IMR-90 (cell line): ENCODE results near the gene ACACA. TPM values are rescaled to one million over a fixed set of nuclear protein-coding genes. Genes with fewer than 3 reads are reported as not detected.

Experiments
- ATAC-seq: fragments of 200-7000 bp; cut with Tn5 transposase; 2 replicates; pipeline ENCODE4 v1.9.1; 2020; ENCODE audit warnings: low read depth, mild to moderate bottlenecking, moderate library complexity
- BruUV-seq: library from RNA; stranded (reverse); fragments of 400-500 nt; replicated peaks from 2 replicates; lab custom pipeline; 2021; lab: Mats Ljungman, UMichigan
- CTCF ChIA-PET: fragments of 300-600 bp; formaldehyde crosslinking; extraction: SDS; loops from one replicate; lab custom pipeline; 2021; ENCODE audit warnings: antibody characterized with exemption; lab: Yijun Ruan, JAX
- POLR2A ChIA-PET: fragments of 300-600 bp; sonication (Branson Sonifier 250); formaldehyde crosslinking; loops from one replicate; lab custom pipeline; 2022; ENCODE audit warnings: antibody characterized with exemption; ENCODE audit not compliant: unreplicated experiment; lab: Charles Lee
- DNase-seq: peaks from one replicate; pipeline ENCODE4 v3.0.0; 2013
- H2AFZ ChIP-seq: replicated peaks from 2 replicates; pipeline ENCODE3; 2013; ENCODE audit warnings: low read length, mild to moderate bottlenecking; ENCODE audit not compliant: poor library complexity
- H2AK5ac ChIP-seq: 2 replicates; pipeline ENCODE4 v1.6.1; 2013; ENCODE audit warnings: low read depth, low read length, inconsistent platforms
- H2AK9ac ChIP-seq: replicated peaks from 2 replicates; pipeline ENCODE3; 2013; ENCODE audit warnings: mild to moderate bottlenecking, low read depth, low read length, moderate library complexity; ENCODE audit not compliant: poor library complexity
- H2BK120ac ChIP-seq: 2 replicates; pipeline ENCODE4 v1.6.1; 2013; ENCODE audit warnings: low read depth, low read length, inconsistent platforms
- H2BK15ac ChIP-seq: 3 replicates; pipeline ENCODE4 v1.6.1; 2013; ENCODE audit warnings: low read depth, low read length, inconsistent platforms
- H2BK20ac ChIP-seq: 2 replicates; pipeline ENCODE4 v1.6.1; 2013; ENCODE audit warnings: low read depth, mild to moderate bottlenecking, inconsistent platforms, low read length, moderate library complexity
- H2BK5ac ChIP-seq: 2 replicates; pipeline ENCODE4 v1.6.1; 2013; ENCODE audit warnings: mild to moderate bottlenecking, low read depth, low read length, inconsistent platforms; ENCODE audit not compliant: poor library complexity, severe bottlenecking
- H3K14ac ChIP-seq: replicated peaks from 2 replicates; pipeline ENCODE4 v1.6.1; 2013; ENCODE audit warnings: low read depth, low read length, inconsistent platforms
- H3K18ac ChIP-seq: 2 replicates; pipeline ENCODE4 v1.6.1; 2013; ENCODE audit warnings: low read depth, low read length, control low read depth
- H3K23ac ChIP-seq: 2 replicates; pipeline ENCODE4 v1.6.1; 2013; ENCODE audit warnings: low read depth, low read length, inconsistent platforms
- H3K27ac ChIP-seq: 2 replicates; pipeline ENCODE4 v1.5.1; 2013; ENCODE audit warnings: mild to moderate bottlenecking, control low read depth, low read length; ENCODE audit not compliant: insufficient read depth
- H3K27me3 ChIP-seq: 2 replicates; pipeline ENCODE4 v1.6.1; 2013; ENCODE audit warnings: low read length; ENCODE audit not compliant: control insufficient read depth, insufficient read depth
- H3K36me3 ChIP-seq: 2 replicates; pipeline ENCODE4 v1.6.1; 2013; ENCODE audit warnings: low read length, mixed read lengths; ENCODE audit not compliant: control insufficient read depth, insufficient read depth
- H3K4ac ChIP-seq: 2 replicates; pipeline ENCODE4 v1.6.1; 2013; ENCODE audit warnings: low read depth, low read length, inconsistent platforms
- H3K4me1 ChIP-seq: 2 replicates; pipeline ENCODE4 v1.6.1; 2013; ENCODE audit warnings: low read length, mixed read lengths; ENCODE audit not compliant: control insufficient read depth, insufficient read depth
- H3K4me2 ChIP-seq: 2 replicates; pipeline ENCODE4 v1.6.1; 2013; ENCODE audit warnings: low read depth, mild to moderate bottlenecking, control low read depth, low read length, moderate library complexity
- H3K4me3 ChIP-seq: 2 replicates; pipeline ENCODE4 v1.5.1; 2013; ENCODE audit warnings: low read depth, mild to moderate bottlenecking, control low read depth, low read length, moderate library complexity; ENCODE audit not compliant: insufficient read depth
- H3K56ac ChIP-seq: 2 replicates; pipeline ENCODE4 v1.6.1; 2013; ENCODE audit warnings: low read length, inconsistent platforms; ENCODE audit not compliant: insufficient read depth; ENCODE audit errors: extremely low read depth
- H3K79me1 ChIP-seq, 2 experiments: 2 replicates each; pipeline ENCODE4 v1.6.1; 2013; ENCODE audit warnings: low read length in 2 of 2, inconsistent platforms in 1 of 2, low read depth in 1 of 2
- H3K9ac ChIP-seq: 2 replicates; pipeline ENCODE4 v1.6.1; 2013; ENCODE audit warnings: low read depth, low read length, control low read depth
- H3K9me1 ChIP-seq: 2 replicates; pipeline ENCODE4 v1.6.1; 2013; ENCODE audit warnings: low read length, inconsistent platforms; ENCODE audit not compliant: insufficient read depth
- H3K9me3 ChIP-seq: 2 replicates; pipeline ENCODE4 v1.6.1; 2013; ENCODE audit warnings: low read length; ENCODE audit not compliant: control insufficient read depth, insufficient read depth
- H4K20me1 ChIP-seq: 2 replicates; pipeline ENCODE4 v1.6.1; 2013; ENCODE audit warnings: low read length, inconsistent platforms; ENCODE audit not compliant: insufficient read depth
- H4K5ac ChIP-seq: 2 replicates; pipeline ENCODE4 v1.6.1; 2013; ENCODE audit warnings: mild to moderate bottlenecking, low read depth, low read length, control low read depth
- H4K8ac ChIP-seq, 2 experiments: 2 replicates each; pipeline ENCODE4 v1.6.1; 2013; ENCODE audit warnings: low read depth in 2 of 2, low read length in 2 of 2, control low read depth in 1 of 2, inconsistent platforms in 1 of 2
- H4K91ac ChIP-seq: 2 replicates; pipeline ENCODE4 v1.6.1; 2013; ENCODE audit warnings: low read depth, low read length, inconsistent platforms; ENCODE audit not compliant: insufficient read depth
- CEBPB ChIP-seq: IDR thresholded peaks from 2 replicates; pipeline ENCODE4 v1.6.1; 2012; ENCODE audit warnings: low read depth, low read length, improper control_type of control experiment
- MAFK ChIP-seq: IDR thresholded peaks from 2 replicates; pipeline ENCODE4 v1.6.1; 2012; ENCODE audit warnings: low read depth, low read length, improper control_type of control experiment
- POLR2A ChIP-seq: IDR thresholded peaks from 2 replicates; pipeline ENCODE4 v1.6.1; 2012; ENCODE audit warnings: mild to moderate bottlenecking, low read depth, low read length
- RAD21 ChIP-seq: IDR thresholded peaks from 2 replicates; pipeline ENCODE4 v1.6.1; 2012; ENCODE audit warnings: low read length, improper control_type of control experiment
- SMC3 ChIP-seq: fragments of 150-350 bp; IDR thresholded peaks from 2 replicates; pipeline ENCODE4 v1.6.1; 2016; ENCODE audit warnings: low read depth, mild to moderate bottlenecking, antibody characterized with exemption, low read length, moderate library complexity
- WGBS, 2 experiments: methylation state at CpG; one replicate each; pipeline versions ENCODE4 v1.1.5 to v1.1.7; 2013; ENCODE audit warnings: missing lambda C conversion rate in 2 of 2; ENCODE audit not compliant: insufficient read length in 1 of 2; ENCODE audit errors: extremely low coverage in 2 of 2; 5-methylcytosine and 5-hydroxymethylcytosine counted together
- dilution Hi-C: fragments of 300-500 bp; cut with HindIII; formaldehyde crosslinking; loops from one replicate; pipeline ENCODE4 v1.14.3; 2018; ENCODE audit warnings: low sequenced_read_pairs; ENCODE audit not compliant: unreplicated experiment
- in situ Hi-C: fragments of 300-500 bp; cut with MboI; formaldehyde crosslinking; loops from 3 replicates; pipeline ENCODE4 v1.14.3; 2019; ENCODE audit warnings: low sequenced_read_pairs, inconsistent platforms, mixed read lengths
- intact Hi-C: fragments of 100-400 bp; cut with micrococcal nuclease; formaldehyde crosslinking; loops from 2 replicates; pipeline ENCODE4 v1.10.0; 2022
- polyA plus RNA-seq, 3 experiments: library from polyadenylated mRNA; depleted of rRNA; stranded (reverse); fragments of >200 nt; gene quantifications; 2 replicates each; pipeline ENCODE4 v1.2.3, GENCODE V29; 2012; ENCODE audit warnings: low replicate concordance in 1 of 3
- total RNA-seq: library from RNA; depleted of rRNA; stranded (reverse); fragments of >200 nt; gene quantifications from 2 replicates; pipeline ENCODE4 v1.2.3, GENCODE V29; 2012
- TF ChIP-seq, protein P1 (sequence below): conservative IDR thresholded peaks from 2 replicates; pipeline ENCODE4 v1.5.1; 2012; ENCODE audit warnings: mild to moderate bottlenecking, low read depth, low read length, improper control_type of control experiment
- TF ChIP-seq, protein P2 (sequence below): fragments of 150-350 bp; IDR thresholded peaks from 2 replicates; pipeline ENCODE4 v1.6.1; 2016; ENCODE audit warnings: low read depth, mild to moderate bottlenecking, low read length, moderate library complexity, borderline replicate concordance

Gene ACACA
- total and polyA plus RNA-seq, 2 of the 4 experiments (the other 2 are of a cell fraction), result 21.3 to 39.1 TPM

DNA sequence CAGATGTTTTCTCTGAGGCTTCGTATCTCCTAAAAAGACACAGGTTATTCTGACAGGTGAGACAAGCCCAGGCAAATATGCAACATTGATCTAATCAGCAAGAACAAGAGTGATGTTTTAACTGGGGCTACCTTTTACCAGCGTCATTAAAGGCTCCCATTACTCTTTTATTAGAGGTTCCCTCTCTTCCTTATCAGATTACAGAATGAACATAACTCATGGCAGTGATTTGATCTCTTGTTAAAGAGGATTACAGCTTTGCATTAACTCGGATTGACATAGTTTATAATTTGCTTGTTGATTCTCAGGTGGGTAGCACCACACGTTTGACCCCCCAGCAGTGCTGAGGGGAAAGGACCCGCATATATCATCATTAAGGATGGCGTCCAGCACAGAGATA lies 367.4 kb downstream of the ACACA start:
- Histone ChIP-seq H2AK9ac (no peak overlapping the region), H3K9me3 (no peaks in the 10 kb centered on the region), H2BK15ac (no peak overlapping the region), H2BK20ac (no peak overlapping the region), H3K18ac (no peak overlapping the region), H3K9me1 (0 out of 2 replicates have a peak, but pooled peaks cover 3% of the 10 kb centered on the region), H2AFZ (no peak overlapping the region), H3K14ac (no peak overlapping the region), H3K4me2 (no peak overlapping the region), H3K56ac (no peak overlapping the region), H3K79me1 (peaks cover 0 to 4% of the 10 kb centered on the region in 2 experiments; a peak in 1 of 4 replicates), H3K4me1 (peaks cover 2% of the 10 kb centered on the region), H3K4me3 (no peak overlapping the region), H4K8ac (no peak overlapping the region), H3K9ac (no peak overlapping the region), H3K27ac (no peak overlapping the region), H2BK5ac (no peak overlapping the region), H4K91ac (no peak overlapping the region), H2BK120ac (no peak overlapping the region), H4K5ac (no peak overlapping the region), H4K20me1 (no peaks in the 10 kb centered on the region), H3K27me3 (no peaks in the 10 kb centered on the region), H3K23ac (no peak overlapping the region), H3K36me3 (peaks cover 7% of the 10 kb centered on the region), H3K4ac (no peak overlapping the region), H2AK5ac (no peak overlapping the region)
- BruUV-seq, result no TSS peak
- intact Hi-C loops, result no loop called here
- POLR2A ChIA-PET, result no interaction called here
- 67% methylated on average over 3 of the region's 6 CpGs; no CpG with 5 or more reads in 1 of the 2 experiments for WGBS, 2 experiments
- no peak for ATAC-seq
- dilution Hi-C loops, result no loop called here
- CTCF ChIA-PET, result interaction anchor here (1.7 kb wide), 1 partner anchor 9 kb away, joined by 4 read pairs; no protein-coding TSS in a partner anchor
- TF ChIP-seq POLR2A (no peak), CEBPB (no peak), MAFK (no peak), RAD21 (no peak), SMC3 (no peak)
- TF ChIP-seq, protein P1, sequence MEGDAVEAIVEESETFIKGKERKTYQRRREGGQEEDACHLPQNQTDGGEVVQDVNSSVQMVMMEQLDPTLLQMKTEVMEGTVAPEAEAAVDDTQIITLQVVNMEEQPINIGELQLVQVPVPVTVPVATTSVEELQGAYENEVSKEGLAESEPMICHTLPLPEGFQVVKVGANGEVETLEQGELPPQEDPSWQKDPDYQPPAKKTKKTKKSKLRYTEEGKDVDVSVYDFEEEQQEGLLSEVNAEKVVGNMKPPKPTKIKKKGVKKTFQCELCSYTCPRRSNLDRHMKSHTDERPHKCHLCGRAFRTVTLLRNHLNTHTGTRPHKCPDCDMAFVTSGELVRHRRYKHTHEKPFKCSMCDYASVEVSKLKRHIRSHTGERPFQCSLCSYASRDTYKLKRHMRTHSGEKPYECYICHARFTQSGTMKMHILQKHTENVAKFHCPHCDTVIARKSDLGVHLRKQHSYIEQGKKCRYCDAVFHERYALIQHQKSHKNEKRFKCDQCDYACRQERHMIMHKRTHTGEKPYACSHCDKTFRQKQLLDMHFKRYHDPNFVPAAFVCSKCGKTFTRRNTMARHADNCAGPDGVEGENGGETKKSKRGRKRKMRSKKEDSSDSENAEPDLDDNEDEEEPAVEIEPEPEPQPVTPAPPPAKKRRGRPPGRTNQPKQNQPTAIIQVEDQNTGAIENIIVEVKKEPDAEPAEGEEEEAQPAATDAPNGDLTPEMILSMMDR, result no peak
- TF ChIP-seq, protein P2, sequence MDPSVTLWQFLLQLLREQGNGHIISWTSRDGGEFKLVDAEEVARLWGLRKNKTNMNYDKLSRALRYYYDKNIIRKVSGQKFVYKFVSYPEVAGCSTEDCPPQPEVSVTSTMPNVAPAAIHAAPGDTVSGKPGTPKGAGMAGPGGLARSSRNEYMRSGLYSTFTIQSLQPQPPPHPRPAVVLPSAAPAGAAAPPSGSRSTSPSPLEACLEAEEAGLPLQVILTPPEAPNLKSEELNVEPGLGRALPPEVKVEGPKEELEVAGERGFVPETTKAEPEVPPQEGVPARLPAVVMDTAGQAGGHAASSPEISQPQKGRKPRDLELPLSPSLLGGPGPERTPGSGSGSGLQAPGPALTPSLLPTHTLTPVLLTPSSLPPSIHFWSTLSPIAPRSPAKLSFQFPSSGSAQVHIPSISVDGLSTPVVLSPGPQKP, result no peak
- in situ Hi-C loops, result no loop called here
- no peak for DNase-seq
